Thyroid gland (tissue), 4 donors: ENCODE results near the gene EXOC6.

ENCODE experiments used
- POLR2A ChIP-seq, 2 donors: fragments of 450-650 bp; IDR thresholded peaks; one replicate each; pipeline ENCODE4 v1.6.1; 2017; ENCODE audit warnings: antibody characterized with exemption in 2 of 2, mild to moderate bottlenecking in 2 of 2, moderate library complexity in 1 of 2
- TF ChIP-seq, protein P1 (sequence below), 6 experiments: fragments of 200-600 bp in 3 of 6; fragments of 450-650 bp in 3 of 6; sonication (generic) in 3 of 6; IDR thresholded peaks; one replicate each; pipeline ENCODE4 v1.5.1; 2016 to 2019; ENCODE audit warnings: antibody characterized with exemption in 6 of 6, mild to moderate bottlenecking in 2 of 6, inconsistent platforms in 1 of 6, moderate library complexity in 1 of 6

DNA sequence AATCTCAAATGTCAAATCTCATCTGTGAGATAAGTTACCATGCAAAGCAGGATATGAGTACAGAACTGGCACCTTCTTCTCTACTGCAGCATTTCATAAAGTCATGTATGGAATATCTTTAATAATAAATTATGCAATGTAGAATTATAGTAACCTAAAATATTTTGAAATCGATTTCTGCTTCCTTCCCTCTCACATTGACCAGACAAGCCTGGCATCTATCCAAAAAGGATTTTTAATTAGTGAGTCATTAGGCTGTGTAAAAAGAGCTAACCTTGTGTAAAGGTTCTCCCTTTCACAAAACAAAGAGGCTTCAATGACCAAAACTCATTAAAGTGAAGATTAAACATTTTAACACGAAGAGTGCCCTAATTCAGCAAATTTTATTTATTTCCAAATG is 48.8 kb upstream of the EXOC6 start:
- TF ChIP-seq, protein P1, sequence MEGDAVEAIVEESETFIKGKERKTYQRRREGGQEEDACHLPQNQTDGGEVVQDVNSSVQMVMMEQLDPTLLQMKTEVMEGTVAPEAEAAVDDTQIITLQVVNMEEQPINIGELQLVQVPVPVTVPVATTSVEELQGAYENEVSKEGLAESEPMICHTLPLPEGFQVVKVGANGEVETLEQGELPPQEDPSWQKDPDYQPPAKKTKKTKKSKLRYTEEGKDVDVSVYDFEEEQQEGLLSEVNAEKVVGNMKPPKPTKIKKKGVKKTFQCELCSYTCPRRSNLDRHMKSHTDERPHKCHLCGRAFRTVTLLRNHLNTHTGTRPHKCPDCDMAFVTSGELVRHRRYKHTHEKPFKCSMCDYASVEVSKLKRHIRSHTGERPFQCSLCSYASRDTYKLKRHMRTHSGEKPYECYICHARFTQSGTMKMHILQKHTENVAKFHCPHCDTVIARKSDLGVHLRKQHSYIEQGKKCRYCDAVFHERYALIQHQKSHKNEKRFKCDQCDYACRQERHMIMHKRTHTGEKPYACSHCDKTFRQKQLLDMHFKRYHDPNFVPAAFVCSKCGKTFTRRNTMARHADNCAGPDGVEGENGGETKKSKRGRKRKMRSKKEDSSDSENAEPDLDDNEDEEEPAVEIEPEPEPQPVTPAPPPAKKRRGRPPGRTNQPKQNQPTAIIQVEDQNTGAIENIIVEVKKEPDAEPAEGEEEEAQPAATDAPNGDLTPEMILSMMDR (IDR thresholded peaks at IDR 0.05): no peak
- no peak for TF ChIP-seq POLR2A (IDR thresholded peaks at IDR 0.05)
